Measurements from ENCODE around the gene HIVEP3.

Gene HIVEP3

DNA sequence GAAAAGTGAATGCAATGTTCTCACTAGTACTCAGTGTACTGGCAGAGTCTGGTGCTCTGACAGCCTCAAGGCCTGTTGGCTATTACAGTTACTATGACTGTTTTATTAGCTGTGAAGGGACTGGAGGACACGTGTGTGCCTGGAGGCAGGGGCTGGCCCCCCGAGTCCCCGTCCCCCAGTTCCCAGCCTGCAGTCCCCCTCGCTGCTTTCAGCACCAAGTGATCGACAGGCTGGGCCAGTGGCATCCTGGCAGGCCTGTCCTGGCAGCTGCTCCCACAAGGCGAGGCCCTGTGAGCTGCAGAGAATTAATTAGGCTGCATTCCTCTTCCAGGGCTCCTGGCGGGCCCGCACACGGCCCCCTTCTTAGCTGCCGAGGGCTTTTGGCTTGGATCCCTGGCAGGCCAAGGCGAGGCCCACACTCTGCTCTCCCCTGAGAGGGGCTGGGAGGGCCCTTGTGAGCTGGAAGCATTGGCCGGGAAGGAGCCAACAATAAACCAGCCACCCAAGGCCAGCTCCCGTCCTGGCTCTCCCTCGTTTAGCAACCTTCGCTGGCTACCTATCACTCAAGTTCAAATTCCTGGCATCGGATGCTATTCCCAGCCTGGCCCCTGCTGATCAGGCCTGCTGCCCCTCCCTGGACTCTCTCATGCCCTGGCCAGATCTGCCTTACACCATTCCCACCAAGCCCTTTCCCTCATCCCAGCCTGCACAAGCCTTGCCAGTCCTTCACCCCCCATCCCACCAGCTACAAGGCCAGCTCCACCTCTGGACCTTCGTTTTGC lies 444.0 kb downstream of the HIVEP3 start:
- TF ChIP-seq TAF1 (IDR thresholded peaks at IDR 0.05; ENCODE audit: borderline replicate concordance, insufficient read depth, low read length), result no peak
- no peak for TF ChIP-seq FOXP2 (optimal IDR thresholded peaks at IDR 0.05; ENCODE audit: borderline replicate concordance, extremely low read depth, extremely low read length, insufficient read depth)
- TF ChIP-seq, protein P1, sequence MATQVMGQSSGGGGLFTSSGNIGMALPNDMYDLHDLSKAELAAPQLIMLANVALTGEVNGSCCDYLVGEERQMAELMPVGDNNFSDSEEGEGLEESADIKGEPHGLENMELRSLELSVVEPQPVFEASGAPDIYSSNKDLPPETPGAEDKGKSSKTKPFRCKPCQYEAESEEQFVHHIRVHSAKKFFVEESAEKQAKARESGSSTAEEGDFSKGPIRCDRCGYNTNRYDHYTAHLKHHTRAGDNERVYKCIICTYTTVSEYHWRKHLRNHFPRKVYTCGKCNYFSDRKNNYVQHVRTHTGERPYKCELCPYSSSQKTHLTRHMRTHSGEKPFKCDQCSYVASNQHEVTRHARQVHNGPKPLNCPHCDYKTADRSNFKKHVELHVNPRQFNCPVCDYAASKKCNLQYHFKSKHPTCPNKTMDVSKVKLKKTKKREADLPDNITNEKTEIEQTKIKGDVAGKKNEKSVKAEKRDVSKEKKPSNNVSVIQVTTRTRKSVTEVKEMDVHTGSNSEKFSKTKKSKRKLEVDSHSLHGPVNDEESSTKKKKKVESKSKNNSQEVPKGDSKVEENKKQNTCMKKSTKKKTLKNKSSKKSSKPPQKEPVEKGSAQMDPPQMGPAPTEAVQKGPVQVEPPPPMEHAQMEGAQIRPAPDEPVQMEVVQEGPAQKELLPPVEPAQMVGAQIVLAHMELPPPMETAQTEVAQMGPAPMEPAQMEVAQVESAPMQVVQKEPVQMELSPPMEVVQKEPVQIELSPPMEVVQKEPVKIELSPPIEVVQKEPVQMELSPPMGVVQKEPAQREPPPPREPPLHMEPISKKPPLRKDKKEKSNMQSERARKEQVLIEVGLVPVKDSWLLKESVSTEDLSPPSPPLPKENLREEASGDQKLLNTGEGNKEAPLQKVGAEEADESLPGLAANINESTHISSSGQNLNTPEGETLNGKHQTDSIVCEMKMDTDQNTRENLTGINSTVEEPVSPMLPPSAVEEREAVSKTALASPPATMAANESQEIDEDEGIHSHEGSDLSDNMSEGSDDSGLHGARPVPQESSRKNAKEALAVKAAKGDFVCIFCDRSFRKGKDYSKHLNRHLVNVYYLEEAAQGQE (IDR thresholded peaks at IDR 0.05; ENCODE audit: insufficient read depth in 1 of 2, low read depth in 2 of 2, low read length in 2 of 2), result no peak
- no peak for TF ChIP-seq POLR2AphosphoS5 (IDR thresholded peaks at IDR 0.05; ENCODE audit: low read depth, low read length)
- no peak for TF ChIP-seq SIN3A (IDR thresholded peaks at IDR 0.05; ENCODE audit: borderline replicate concordance, insufficient read depth, low read length)

DNA sequence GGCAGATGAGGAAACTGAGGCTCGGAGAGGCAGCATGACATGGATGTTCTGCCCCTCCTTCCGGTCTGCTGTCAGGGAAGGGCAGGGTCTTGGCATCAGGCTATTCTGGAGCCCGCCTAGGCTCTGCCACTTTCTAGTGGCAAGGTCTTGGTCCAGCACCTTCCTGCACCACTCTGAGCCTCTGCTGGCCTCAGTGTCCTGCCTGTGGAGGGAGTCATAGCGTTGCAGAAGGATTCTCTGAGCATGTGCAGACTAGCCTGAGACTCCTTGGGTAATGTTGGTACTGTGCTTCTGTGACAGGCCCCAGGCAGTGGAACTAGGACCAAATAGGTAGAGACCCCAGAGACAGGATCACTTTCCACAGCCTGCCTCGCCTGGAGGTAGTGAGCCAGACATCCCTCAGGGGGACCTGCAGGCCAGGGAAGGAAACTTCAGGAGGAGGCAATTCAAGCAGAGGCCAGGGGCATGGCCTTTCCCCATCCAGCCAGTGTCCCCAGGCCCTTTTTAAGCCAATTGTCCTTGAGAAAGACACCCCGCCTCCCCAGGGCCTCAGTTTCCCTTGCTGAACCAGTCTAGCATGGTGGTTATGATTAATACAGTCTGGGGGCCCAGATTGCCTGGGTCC lies 444.9 kb downstream of the HIVEP3 start:
- TF ChIP-seq POLR2AphosphoS5 (IDR thresholded peaks at IDR 0.05; ENCODE audit: low read depth, low read length) (no peak), SIN3A (IDR thresholded peaks at IDR 0.05; ENCODE audit: borderline replicate concordance, insufficient read depth, low read length) (no peak), TAF1 (IDR thresholded peaks at IDR 0.05; ENCODE audit: borderline replicate concordance, insufficient read depth, low read length) (no peak), FOXP2 (optimal IDR thresholded peaks at IDR 0.05; ENCODE audit: borderline replicate concordance, extremely low read depth, extremely low read length, insufficient read depth) (no peak)
- TF ChIP-seq, protein P1 (IDR thresholded peaks at IDR 0.05; ENCODE audit: insufficient read depth in 1 of 2, low read depth in 2 of 2, low read length in 2 of 2), result no peak

DNA sequence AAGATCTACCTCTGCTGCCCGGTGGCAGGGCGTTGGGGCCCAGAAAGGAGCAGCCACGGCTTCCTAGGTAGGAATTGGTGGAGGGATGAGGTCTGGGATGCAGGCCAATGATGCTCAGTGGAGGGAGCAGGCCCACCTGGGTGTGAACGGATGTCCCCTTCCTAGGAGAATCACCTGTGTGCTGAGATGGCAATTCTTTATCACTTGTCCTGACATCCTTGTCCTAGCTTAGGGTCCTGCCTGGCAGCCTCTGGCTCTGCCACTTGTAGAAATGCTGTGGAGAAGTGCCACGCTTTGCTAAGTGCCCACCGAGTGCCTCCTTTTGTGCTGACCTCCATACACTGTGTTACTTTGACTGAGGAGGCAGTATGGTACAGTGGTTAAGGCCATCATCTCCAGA lies 447.1 kb downstream of the HIVEP3 start:
- TF ChIP-seq SIN3A (IDR thresholded peaks at IDR 0.05; ENCODE audit: borderline replicate concordance, insufficient read depth, low read length) (no peak), FOXP2 (optimal IDR thresholded peaks at IDR 0.05; ENCODE audit: borderline replicate concordance, extremely low read depth, extremely low read length, insufficient read depth) (no peak), POLR2AphosphoS5 (IDR thresholded peaks at IDR 0.05; ENCODE audit: low read depth, low read length) (no peak), TAF1 (IDR thresholded peaks at IDR 0.05; ENCODE audit: borderline replicate concordance, insufficient read depth, low read length) (no peak)
- TF ChIP-seq, protein P1 (IDR thresholded peaks at IDR 0.05; ENCODE audit: insufficient read depth in 1 of 2, low read depth in 2 of 2, low read length in 2 of 2), result no peak

DNA sequence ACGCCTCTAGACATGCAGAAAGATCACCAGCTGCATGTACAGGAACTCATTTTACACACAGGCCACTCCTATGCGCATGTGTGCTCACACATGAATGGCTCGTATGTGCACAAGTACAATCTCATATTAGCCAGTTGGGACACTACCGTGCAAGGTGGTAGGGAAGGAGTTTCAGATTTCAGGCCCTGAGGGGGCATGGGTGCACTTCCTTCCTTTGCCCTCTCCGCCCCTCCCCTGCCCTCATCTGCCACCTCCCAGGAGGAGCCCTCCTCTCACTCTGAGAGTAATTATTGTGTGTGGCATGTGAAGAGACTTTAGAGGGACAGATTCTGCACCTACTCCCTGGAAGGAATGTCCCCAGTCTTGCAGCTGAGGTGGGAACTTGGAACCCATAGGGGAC lies 449.0 kb downstream of the HIVEP3 start:
- TF ChIP-seq POLR2AphosphoS5 (IDR thresholded peaks at IDR 0.05; ENCODE audit: low read depth, low read length) (no peak), FOXP2 (optimal IDR thresholded peaks at IDR 0.05; ENCODE audit: borderline replicate concordance, extremely low read depth, extremely low read length, insufficient read depth) (no peak), SIN3A (IDR thresholded peaks at IDR 0.05; ENCODE audit: borderline replicate concordance, insufficient read depth, low read length) (no peak), TAF1 (IDR thresholded peaks at IDR 0.05; ENCODE audit: borderline replicate concordance, insufficient read depth, low read length) (no peak)
- TF ChIP-seq, protein P1 (IDR thresholded peaks at IDR 0.05; ENCODE audit: insufficient read depth in 1 of 2, low read depth in 2 of 2, low read length in 2 of 2), result no peak
